Measurements from ENCODE around the gene C8G.

Gene C8G

DNA sequence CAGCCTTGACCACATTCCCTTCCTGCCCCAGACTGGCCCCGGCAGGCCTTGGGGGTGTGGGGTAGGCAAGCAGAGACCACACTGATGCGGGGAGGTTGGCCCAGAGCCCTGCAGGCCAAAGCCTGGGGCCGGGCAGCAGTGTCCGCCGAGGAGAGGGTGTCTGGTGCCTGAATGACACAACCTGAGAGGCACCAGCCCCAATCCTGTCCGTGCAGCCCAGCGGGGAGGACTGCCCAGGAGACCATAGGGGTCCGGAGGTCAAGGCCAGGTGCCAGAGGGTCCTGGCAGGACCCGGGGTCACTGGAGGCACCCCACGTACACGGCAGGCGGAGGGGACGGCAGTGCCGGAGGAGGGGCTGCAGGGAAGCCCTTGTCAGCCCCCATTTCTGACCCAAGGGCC, 26.7 kb downstream of the C8G start:
- no peak for DNase-seq

DNA sequence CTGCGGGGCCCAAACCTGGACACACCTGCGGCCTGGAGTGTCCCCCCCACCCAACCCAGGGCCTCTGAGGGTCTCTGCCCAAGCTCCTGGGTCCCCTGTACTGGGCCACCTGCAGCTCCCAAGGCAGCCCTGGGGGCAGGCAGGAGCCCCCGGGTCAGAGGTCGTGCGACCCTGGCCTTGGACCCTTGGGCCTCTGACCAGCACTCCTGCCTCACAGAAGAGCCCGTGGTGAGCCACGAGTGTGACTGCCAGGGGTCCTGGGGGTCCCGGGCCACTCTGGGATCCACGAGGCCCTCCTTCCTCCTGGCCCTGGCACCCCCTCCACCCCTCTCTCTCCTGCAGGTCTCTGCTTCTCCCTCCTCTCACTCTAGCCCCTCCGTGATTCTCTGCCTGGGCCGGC, 27.3 kb downstream of the C8G start:
- no peak for DNase-seq

DNA sequence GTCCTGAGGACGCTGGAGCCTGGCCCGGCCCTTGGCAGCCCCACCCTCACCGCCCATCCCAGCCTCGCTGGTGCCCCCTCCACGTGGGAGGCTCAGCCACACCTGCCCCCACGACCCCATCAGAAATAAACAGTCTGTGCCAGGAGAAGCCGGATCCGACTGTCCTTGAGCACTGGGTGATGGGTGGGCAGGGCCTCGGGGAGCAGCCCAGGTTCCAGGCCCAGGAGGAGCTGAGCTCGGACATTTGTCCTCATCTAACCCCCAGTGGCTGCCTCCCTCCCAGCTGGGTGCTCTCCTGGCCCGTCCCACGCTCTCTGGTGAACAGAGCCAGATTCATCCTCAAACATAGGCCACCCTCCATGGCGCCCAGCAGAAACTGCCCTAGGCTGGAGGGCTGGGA, 27.7 kb downstream of the C8G start:
- no peak for DNase-seq

DNA sequence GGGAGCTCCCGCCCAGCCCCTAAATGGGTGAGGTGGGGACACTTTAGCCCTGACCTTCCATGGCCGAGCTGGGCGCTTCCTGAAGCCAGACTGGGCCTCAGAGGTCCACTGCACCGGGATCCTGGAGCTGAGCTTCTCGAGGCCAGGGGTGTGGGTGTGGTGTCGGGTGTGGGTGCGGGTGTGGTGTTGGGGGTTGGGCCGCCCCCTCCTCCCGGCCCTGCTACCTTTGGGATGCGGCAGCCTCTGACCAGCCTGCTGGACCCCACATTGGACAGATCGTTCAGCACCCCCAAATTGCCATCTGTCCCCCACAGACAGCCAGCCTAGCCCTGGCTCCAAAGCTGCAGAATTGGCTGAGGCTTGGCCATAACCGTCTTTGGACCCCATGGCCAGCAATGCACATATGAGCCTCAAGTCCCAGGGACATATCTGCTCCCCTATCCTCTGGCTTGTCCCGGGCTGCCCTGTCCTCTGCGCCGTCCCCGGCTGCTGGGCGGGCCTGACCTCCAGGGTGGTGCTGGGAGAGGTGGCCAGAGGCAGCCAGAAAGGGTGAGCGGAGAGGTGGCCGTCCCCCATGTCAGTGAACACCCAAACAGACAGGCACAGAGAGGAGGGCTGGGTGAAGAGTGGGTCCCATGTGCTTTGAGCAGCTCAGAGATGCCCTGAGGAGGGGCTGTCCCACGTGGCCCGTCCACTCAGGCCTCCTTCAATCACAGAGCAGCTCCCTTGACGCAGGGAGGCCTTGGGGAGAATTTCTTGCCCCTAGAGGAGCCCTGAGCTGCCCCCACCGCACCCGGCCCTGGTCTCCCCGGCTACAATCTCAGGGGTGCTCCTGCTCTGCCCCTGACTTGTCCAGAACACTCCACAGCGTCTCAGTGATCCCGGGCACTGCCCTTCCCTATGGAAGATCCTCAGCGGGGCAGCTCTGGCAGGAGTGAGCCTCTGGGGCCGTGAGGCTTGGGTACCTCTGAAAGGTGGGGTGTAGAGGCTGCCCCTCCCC, 28.9 kb downstream of the C8G start:
- no peak for DNase-seq

DNA sequence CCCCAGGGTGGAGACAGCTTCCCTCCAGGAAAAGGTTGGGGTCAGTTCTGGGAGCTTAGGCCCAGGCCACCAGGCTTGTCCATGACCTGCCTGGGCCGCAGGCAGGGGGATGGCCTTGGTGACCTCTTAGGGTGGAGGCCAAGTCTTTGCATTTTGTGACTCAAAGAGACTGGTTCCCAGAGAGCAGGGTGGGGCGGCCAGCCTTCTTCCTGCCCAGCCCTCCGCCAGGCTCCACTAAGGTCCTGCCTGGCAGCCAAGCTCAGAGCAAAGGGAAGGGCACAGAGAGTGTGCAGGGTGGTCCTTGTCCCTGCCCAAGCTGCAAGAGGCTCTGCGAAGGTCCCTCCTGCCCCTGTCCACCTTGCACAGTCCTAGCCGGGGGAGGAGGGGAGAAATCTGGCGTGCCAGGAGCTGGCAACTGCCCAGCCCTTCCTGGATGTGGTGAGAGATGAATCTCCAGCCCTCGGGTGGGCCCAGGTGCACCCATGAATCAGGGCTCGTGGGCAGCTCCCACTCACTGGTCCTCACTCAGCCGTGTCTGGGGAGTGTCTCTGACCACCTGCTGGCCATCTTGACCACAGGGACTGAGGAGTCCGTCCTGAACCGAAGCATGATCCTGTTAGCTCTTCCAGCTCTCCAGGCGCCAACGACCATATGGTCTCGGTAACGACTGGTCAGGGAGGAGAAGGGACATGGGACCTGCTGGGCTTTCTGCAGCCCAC, 29.9 kb downstream of the C8G start:
- no peak for DNase-seq

DNA sequence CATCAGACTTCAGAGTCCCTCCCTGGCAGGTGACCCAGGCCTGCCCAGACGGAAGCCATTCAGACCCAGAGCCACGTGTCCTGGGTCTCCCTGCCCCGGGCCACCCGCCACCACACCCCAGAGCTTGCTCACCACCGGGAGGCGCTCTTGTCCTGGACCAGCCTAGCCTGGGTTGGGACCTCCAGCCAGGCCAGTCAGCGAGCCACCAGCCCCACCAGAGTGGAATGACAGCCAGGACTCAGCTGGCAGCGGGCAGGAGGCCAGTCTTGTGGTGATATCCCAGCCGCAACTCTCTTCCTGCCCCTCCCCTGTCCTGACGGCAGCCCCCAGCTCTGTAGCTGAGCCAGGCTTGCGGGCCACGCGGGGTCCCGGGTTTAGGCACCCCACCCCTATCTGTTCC, 30.6 kb downstream of the C8G start:
- DNase-seq: no peak

DNA sequence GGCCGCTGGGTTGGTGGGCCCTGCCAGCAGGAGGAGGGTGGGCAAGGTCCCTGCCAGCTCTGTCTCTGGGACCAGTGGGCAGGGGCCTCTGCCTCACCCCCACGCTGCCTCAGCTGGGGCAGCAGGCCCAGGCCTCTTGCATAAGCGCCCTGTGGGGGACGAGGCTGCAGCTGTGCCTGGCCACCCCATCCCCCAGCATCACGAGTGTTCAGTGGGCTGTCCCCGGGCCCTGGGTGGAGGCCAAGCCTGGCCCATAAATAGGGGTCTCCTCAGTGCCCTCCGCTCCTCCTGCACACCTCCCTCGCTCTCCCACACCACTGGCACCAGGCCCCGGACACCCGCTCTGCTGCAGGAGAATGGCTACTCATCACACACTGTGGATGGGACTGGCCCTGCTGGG, 32.2 kb downstream of the C8G start, which contains the start of gene PTGDS:
PTGDS (plus strand) TSS at position 282 of the 400 bp plus-strand sequence; CDS start at position 357, 75 bp downstream.
- no peak for DNase-seq

DNA sequence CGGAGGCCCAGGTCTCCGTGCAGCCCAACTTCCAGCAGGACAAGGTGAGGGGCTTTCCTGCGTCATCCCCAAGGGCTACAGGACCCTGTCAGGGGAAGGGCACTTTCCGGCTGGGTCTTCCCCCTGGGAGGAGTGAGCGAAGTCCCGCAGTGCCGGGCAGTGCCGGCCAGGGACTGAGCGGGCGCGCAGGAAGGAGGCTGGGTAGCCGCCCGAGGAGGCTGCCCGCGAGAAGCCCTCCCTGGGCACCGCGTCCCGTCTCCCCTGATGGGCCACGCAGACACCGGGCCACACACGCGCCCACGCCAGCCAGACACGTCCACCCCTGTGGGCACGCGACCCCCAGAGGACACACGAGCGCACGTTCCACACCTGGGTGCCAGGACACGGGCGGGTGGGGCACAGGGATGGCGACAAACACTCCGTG, 32.6 kb downstream of the C8G start:
- no peak for DNase-seq

DNA sequence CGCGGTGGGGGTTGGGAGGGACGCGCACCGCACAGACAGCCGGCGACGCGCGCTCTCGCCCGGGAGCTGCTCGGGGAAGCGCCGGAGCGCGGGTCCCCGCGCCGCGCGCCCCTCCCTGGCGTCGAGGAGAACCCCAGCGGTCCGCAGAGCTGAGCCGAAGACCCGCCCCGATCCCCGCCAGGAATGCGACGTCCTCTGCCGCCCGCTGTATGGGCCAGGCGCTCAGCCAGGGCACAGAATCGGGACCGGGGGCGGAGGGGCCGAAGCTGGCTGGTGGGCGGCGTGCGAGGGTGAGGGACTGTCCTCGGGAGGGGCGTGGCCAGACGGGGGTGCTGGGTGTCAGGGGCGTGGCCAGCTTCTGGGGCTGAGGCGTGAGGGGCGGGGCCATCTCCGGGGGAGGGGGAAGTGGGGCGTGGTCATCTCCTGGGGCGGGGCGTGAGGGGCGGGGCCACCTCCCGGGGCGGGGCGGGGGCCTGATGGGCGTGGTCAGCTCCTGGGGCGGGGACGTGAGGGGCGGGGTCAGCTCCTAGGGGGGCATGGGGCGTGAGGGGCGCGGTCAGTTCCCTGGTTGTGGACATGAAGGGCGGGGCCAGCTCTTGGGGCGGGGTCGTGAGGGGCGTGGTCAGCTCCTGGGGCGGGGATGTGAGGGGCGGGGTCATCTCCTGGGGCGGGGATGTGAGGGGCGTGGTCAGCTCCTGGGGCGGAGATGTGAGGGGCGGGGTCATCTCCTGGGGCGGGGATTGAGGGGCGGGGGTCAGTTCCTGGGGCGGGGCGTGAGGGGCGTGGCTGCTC, 33.2 kb downstream of the C8G start:
- no peak for DNase-seq

DNA sequence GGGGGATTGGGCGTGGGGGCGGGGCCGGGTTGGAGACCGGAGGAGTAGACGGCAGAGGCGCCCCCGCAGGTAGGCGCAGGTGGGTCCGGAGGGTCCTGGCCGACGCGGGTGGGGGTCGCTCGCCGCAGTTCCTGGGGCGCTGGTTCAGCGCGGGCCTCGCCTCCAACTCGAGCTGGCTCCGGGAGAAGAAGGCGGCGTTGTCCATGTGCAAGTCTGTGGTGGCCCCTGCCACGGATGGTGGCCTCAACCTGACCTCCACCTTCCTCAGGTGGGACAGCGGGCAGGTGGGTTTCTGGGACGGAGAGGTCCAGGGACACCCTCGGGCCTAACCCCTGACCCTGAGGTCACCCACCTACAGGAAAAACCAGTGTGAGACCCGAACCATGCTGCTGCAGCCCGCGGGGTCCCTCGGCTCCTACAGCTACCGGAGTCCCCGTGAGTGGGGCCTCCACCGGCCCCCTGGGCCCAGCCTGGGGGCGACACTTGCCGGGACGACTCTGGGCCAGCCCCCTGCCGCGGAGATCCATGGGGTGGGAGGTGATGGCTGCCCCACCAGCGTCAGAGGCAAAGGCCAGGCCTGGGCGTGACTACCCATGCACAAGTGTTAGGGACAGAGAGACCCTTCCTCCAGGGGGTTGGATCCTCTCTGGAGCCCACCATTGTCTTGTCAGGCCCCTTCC, 34.0 kb downstream of the C8G start:
- DNase-seq: no peak

DNA sequence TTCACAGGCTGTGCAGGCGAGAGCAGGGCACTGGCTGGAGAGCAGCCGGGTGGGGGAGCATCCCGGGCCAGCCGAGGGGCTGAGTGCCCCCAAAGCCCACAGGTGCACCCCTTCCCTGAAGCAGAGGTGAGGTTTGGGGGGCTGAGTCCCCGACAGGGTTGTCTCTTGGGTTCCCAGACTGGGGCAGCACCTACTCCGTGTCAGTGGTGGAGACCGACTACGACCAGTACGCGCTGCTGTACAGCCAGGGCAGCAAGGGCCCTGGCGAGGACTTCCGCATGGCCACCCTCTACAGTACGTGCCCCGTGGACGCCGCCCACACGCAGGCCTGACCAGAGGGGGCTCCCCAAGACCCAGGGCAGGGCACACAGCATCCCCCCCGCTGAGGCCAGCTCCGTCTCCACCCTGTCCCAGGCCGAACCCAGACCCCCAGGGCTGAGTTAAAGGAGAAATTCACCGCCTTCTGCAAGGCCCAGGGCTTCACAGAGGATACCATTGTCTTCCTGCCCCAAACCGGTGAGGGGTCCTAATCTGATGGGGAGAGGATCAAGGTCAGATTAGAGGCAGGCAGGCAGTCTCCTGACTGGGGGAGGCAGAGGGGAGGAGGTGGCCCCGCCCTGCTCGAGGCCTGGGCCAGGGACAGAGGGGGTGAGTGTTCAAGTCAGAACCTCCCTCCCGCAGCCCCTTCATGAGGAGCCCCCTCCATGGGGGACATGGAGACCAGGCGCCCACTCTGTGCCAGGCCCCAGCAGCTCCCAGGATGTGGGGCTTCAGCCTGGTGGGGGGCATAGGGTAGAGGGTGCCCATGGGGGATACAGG, 34.9 kb downstream of the C8G start:
- no peak for DNase-seq

DNA sequence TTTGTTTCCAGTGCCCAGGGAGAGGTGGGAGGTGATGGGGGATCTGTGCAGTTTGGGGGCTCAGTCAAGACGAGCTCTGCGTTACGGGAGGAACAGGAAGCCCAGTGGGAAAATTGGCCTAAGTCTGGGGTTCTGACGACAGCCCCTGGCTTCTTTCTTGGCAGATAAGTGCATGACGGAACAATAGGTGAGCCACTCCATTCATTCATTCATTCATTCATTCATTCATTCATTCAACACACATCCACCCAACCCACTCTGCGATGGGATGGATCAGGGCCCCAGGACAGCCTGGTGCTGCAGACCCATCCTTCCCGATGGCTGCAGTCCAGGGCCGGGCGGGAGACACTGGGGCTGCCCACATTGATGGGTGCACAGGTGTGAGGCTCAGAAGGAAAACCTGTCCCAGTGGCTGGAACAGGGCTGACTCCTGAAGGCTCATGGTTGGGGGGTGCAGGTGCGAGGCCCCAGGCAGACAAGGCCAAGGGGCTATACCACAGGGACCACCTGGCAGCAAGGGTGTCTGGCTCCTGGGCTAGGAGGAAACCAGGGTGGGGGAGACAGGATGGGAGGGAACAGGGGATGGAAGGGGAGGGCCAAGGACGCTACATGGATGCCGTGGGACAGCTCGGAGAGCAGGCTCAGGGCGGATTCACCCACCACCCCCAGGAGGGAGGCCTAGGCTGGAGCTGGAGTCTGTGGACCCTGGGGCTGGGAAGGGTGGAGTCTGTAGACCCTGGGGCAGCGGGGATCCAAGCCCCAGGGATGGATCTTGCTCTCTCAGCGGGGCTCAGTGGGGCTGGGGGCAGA, 35.8 kb downstream of the C8G start:
- DNase-seq: no peak

DNA sequence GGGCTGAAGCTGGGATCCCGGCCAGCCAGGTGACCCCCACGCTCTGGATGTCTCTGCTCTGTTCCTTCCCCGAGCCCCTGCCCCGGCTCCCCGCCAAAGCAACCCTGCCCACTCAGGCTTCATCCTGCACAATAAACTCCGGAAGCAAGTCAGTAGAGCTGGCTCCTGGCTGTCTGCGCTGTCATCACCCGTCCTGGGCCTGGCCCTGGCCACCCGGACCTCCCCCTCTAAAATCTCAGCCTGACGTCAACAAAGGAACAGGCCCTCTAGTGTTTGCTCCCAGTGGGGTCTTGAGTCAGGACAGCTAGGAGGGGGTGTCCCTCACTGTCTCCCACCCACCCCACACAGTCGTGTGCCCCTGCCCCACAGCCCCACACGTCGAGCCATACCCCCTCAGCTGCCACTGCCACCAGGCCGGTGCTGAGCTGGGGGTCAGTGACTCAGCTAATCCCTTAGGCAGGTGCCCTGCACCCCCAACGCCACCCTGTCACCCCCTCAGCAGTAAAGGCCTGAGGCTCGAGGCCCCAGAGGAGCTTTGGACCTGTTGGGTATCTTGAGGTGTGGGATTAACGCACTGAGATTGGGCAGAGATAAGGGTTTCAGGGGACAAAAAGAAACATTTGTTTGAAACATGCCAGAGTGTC, 36.7 kb downstream of the C8G start:
- no peak for DNase-seq

DNA sequence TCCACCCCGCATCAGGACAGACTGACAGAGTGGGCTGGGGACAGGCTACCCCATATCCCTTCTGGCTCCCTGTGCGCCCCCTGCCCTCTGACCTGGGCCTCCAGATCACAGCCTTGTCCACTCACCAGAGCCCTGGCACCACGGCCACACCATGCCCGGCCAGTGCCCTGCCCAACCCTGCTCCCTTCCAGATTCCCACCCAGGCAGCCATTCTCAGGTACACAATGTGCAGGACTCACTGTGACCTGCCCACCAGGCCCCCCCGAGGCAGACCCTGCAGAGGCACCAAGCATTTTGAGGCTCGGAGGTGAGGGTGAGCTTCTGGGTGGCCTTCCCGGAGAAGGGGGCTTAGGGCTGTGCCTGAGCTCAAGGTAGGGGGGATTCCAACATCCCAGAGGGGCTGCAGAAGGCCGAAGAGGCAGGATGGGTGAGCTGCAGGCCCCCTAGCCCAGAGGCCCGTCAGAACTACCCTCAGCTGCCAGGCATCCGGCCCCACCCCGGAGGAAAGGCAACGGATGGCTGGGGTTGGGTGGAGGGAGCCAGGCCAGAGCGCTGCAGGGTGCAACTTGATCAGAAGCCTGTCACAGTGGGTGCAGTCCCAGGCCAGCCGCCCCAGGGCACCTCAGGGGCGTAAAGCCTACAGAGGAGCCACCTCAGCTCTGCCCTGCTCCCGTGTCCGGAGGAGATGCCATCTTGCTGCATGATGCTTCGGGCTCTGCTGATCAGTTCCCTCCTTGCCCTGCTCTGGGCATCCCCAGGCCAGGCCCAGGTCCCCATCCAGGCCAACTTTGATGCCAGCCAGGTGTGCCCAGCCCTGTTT, 37.4 kb downstream of the C8G start, which contains the start of gene LCNL1:
LCNL1 (plus strand) TSS at position 762 of the 820 bp plus-strand sequence. CDS start 594 bp downstream, outside the sequence.
- DNase-seq: no peak

DNA sequence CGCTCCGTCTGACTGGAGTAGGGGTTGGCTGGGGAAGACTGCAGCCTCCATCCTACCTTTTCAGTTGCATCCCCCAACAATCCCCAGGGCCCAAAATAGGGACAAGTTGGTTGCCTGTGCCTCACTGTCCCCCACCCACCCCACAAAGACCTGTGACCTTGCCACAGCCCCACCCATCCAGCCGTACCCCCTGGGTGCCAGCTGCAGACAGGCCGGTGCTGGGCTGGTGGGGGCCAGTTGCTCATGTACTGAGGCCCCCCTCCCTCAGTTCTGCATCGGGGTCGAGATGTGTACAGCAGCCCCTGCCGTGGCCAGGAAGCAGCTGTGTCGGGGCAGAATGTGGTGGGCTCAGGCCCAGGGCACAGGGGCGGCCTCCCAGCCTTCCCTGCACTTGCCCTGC, 38.1 kb downstream of the C8G start:
- no peak for DNase-seq

DNA sequence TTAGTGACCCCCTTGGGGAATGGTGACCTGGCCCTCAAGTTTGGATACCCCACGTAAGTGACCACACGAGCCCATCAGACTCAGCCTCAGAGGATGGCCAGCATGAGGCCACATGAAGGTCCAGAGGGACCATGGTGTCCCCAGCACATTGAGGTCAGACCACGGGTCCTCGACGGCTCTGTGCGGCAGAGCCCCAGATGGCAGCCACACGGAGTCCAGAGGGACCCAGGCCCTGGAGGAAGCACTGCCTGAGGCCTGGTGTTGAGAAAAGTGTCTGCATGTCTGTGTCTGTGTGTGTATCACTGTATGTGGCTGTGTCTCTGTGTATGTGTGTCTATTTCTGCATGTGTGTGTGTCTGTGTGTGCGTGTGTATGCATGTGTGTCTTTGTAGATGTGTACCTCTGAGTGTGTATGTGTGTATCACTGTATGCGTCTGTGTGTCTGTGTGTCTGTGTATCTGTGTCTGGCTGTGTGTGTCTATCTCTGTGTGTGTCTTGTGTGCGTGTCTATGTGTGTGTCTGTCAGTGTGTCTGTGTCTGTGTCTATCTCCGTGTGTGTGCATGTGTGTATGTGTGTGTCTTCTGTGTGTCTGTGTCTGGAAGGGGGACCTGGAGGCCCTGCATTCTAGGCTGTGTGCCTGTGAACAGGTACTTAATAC, 38.7 kb downstream of the C8G start:
- no peak for DNase-seq

DNA sequence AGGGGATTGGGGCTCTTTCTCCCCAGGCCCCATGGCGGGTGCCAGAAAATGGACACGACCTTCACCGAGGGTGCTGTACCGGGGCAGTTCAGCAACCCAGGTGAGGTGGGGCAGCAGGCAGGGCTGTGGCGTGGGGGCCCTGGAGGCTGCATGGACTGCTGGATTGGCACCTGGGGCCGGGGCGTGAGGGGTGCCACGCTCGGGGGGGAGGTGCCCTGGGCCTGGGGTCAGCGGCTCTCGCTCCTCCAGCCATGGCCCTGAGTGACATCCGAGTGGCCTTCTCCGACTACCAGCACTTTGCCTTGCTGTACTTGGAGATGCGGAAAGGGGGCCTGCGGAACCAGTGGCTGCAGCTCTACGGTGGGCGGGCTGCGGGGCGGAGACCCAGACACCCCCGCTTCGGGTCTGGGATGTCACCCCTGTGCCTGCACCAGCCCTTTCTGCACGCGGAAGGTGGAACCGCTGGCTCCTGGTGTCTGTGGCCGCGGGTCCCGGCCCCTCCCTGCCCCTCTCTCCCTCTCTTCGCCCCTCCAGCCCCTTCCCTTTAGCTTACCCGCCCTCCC, 39.5 kb downstream of the C8G start:
- no peak for DNase-seq

DNA sequence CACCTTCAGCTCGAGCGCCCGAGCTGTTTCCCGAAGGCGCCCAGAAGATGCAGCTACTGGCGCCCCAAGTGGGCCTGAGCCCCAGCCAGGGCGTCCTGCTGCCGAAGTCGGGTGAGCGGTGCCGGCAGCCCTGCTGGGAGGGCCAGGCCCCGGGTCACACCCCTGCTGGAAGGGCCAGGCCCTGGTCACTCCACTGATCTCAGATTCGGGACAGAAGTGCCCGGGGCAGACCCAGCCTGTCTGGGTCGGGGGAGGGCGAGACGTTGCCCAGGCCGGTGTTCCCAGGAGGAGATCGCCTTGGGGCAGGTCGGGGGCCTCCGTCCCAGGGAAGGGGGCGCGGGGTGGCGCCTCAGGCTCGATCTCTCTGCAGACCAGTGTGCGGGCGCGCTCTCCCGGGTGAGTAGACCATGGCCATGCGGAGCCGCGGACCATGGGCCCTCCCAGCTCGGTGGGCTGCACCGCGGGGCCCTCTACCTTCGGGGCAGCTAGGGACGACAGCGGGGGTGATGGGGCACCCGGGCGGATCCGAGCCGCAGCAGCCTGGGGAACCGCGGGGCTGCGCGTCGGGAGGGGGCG, 40.1 kb downstream of the C8G start:
- DNase-seq: no peak
